HFF-Myc (cell line): ENCODE data around the gene RBM18.

Experiments used
- DNase-seq: peaks from one replicate; pipeline ENCODE4 v3.0.0-alpha.2; 2011; ENCODE audit warnings: low read depth; ENCODE audit errors: extremely low read depth
- H3K4me3 ChIP-seq: replicated peaks from 2 replicates; pipeline ENCODE4 v1.5.1; 2011; ENCODE audit warnings: low read depth, mild to moderate bottlenecking, control low read depth, low read length
- CTCF ChIP-seq: IDR thresholded peaks from 2 replicates; pipeline ENCODE4 v1.5.1; 2012; ENCODE audit warnings: mild to moderate bottlenecking, low read depth, low read length, control low read depth; ENCODE audit errors: missing control alignments

Gene RBM18

DNA sequence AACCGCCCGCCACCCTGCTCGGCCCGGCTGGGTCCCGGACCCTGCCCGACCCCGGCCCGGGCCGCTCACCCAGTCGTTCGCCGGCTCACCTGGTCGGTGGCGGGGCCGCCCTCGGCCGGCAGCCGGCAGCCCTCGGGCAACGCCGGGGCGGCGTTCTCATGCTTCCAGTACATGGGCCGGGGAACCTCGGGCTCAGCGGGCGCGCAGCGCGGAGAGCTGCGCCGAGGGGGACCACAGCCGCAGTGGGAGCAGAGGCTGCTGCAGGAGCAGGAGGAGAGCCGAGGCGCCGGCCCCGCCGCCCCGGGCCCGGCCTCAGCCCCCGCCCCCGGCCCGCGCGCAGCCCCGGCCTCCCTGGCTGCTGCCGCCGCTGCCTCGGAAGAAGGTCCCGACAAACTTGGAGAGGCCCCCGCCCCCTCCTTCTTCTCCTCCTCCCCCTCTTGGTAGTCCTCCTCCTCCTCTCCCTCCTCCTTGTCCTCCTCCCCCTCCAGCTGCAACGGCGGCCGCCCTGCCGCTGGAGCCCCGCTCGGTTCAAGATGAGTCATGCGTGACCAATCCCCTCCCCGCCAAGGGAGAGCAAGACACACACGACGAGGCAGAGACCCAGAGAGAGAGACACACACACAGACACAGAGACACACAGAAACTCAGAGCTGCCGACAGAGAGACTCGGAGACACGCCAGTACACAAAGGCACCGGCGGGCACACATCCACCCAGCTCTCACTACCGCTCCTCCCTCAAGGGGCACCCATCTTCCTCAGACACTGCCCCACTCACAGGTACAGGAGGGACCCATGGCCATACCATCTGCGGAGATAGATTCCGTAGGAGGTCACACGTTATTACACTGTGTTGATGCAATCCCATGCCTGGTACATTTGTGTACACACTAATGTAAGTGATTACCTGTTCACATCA is 35.8 kb downstream of the RBM18 start, which contains the start of gene LHX6:
Gene LHX6, minus strand, starts transcription at position 390 of the 917 bp plus-strand sequence. Its CDS starts 217 bp downstream, at position 173.
- no peak within 1 kb of the TSS for H3K4me3 ChIP-seq
- TF ChIP-seq CTCF = no peak
- DNase-seq = no peak

DNA sequence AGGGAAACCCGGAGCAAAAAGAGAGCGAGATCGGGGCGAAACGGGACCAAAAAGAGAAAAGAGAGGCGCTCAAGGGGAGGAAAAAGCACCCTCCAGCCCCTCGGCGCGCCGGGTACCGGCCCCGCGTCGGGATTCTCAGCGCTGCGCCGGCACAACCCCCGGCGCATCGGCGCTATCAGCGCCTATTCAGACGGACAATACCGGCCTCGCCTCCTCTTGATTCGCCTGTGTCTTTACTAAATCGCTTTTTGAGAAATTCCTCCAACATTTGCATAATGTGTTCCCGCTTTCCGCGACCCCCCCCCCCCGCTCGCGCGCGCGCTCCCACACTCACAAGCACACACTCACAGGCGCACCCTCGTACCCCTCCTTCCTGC is 36.5 kb downstream of the RBM18 start:
- TF ChIP-seq CTCF = no peak
- DNase-seq = no peak
- no peak overlapping the region for H3K4me3 ChIP-seq

DNA sequence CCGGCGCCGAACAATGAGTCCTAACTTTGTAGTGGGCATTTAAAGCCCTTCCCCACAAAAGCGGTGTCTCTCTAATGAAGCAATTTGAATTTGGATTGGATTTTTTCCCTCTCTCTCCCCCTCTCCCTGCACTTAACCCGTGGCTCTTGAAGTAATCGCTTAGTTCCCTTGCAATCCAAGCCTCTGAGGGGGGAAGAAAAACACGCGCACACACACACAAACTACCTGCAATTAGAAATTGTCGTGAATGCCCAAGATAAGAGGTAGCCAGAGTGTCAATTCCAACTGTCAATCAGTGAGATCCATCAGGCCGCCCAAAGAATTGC is 37.1 kb downstream of the RBM18 start:
- DNase-seq = no peak
- TF ChIP-seq CTCF = no peak
- no peak overlapping the region for H3K4me3 ChIP-seq

- no peak for TF ChIP-seq CTCF
- no peak overlapping the region for H3K4me3 ChIP-seq
- no peak for DNase-seq
Measured at GRCh38 chr9:122226758-122227574, 37.7 kb downstream of the RBM18 start.

DNA sequence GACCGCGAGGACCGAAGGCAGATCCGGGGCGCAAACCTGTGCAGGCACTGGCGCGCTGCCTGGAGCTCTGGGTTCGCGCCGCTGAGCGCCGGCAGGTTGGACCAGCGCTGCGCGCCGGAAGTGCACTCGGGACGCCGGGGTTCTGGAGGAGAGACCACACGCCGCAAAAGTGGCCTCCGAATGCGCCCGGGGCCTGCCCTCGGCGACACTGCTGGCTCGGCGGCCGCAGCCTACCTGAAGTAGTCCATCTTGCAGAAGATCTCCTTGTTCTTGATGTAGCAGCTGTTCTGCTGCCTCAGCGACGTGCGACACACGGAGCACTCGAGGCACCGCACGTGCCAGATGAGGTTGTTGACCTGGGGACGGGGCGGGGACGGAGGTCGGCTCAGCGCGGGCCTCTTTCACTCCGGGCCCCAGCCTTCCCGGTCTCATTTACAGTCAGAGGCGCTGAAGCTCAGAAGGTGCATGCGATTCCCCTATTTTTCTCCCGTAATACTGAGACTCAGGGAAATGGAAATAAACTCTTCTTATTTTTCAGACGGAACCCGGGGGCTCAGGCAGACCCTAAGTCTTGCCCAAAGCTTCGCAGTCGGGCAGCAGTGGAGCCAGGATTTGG is 38.4 kb downstream of the RBM18 start:
- no peak for DNase-seq
- no peak for TF ChIP-seq CTCF
- no peak overlapping the region for H3K4me3 ChIP-seq

- TF ChIP-seq CTCF = no peak
- no peak overlapping the region for H3K4me3 ChIP-seq
- no peak for DNase-seq
Measured at GRCh38 chr9:122225312-122226141, 39.1 kb downstream of the RBM18 start.
